Measurements from ENCODE around the gene EXOC4.

EXOC4 gene

DNA sequence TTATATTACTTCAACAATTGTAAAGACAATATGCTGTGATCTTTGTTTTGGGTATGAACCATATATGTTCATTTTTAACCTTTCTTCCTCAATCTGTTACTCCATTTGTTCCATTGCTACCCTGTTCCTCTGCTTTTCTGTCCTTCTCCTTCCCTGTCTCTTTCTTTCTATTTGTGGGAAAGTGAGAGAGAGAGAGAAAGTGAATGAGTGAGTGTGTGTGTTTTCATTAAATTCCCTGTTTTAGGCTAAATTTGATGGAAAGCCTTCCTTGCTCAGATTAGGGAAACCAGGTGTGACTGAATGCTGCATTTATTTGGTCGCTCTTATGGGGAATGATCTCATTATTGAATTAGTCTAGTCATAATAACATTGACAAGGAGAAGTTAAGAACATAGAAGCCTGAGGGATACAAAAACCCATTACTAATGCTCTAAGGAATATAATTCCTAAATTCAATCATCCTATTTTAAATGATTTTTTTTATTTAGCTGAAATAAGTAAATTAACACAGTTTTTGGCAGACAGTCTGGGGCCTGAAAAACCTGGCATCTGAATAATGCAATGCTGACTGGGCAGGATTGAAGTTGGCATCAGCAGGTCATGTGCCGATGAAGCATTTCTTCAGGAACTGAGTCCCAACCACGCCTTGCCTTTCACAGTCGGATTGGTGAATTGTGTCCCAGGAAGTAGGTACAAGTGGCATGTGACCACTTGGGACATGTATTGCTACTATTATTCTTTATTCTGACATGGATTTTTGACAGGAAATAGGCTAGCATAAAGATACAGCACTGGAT is 756.6 kb downstream of the EXOC4 start:
- no peaks in the 10 kb centered on the region for H3K27me3 ChIP-seq (replicated peaks; ENCODE audit: control insufficient read depth, insufficient read depth, low read length)
- TF ChIP-seq, protein P1, sequence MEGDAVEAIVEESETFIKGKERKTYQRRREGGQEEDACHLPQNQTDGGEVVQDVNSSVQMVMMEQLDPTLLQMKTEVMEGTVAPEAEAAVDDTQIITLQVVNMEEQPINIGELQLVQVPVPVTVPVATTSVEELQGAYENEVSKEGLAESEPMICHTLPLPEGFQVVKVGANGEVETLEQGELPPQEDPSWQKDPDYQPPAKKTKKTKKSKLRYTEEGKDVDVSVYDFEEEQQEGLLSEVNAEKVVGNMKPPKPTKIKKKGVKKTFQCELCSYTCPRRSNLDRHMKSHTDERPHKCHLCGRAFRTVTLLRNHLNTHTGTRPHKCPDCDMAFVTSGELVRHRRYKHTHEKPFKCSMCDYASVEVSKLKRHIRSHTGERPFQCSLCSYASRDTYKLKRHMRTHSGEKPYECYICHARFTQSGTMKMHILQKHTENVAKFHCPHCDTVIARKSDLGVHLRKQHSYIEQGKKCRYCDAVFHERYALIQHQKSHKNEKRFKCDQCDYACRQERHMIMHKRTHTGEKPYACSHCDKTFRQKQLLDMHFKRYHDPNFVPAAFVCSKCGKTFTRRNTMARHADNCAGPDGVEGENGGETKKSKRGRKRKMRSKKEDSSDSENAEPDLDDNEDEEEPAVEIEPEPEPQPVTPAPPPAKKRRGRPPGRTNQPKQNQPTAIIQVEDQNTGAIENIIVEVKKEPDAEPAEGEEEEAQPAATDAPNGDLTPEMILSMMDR (IDR thresholded peaks at IDR 0.05; ENCODE audit: insufficient read depth, low read length, poor library complexity, severe bottlenecking) = no peak
- DNase-seq (ENCODE audit: extremely low read depth, insufficient read length) = no peak
- H3K4me3 ChIP-seq (replicated peaks; ENCODE audit: low read depth, low read length) = no peak overlapping the region
- H3K36me3 ChIP-seq (ENCODE audit: control insufficient read depth, insufficient read depth, low read length) = no peaks in the 10 kb centered on the region

DNA sequence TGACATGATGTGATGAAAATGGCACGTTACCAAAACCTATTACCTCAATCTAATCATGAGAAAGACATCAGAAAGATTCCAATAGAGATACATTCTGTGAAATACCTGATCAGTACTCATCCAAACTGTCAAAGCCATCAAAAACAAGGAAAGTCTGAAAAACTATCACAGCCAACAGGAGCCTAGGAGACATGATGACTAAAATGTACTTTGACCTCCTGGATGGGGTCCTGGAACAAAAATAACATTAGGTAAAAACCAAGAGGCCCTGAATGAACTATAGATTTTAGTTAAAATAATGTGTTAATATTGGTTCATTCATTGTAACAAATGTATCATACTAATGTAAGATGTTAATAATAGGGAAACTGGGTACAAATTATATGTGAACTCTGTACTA is 760.4 kb downstream of the EXOC4 start:
- Histone ChIP-seq H3K36me3 (ENCODE audit: control insufficient read depth, insufficient read depth, low read length) (no peaks in the 10 kb centered on the region), H3K27me3 (replicated peaks; ENCODE audit: control insufficient read depth, insufficient read depth, low read length) (no peaks in the 10 kb centered on the region), H3K4me3 (replicated peaks; ENCODE audit: low read depth, low read length) (no peak overlapping the region)
- TF ChIP-seq, protein P1 (IDR thresholded peaks at IDR 0.05; ENCODE audit: insufficient read depth, low read length, poor library complexity, severe bottlenecking) = no peak
- DNase-seq (ENCODE audit: extremely low read depth, insufficient read length) = no peak

DNA sequence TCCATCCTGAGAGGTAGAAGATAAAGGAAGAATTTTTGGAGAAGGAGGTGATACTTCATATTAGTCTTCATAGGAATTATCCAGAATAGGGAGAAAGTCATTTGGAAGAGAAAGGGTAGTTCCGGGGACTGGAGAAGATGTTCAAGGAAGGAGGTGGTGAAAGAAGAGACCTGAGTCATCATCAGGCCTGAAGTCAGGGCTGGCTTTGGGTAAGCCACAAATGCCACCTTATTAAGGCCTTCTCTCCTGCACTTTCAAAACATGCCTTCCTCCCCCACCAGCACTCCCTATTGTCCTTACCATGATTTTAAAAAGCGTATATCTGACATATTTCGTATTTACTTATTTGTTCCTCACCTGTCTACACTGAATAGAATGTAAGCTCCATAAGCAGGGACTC is 762.1 kb downstream of the EXOC4 start:
- Histone ChIP-seq H3K4me3 (replicated peaks; ENCODE audit: low read depth, low read length) (no peak overlapping the region), H3K36me3 (ENCODE audit: control insufficient read depth, insufficient read depth, low read length) (no peaks in the 10 kb centered on the region), H3K27me3 (replicated peaks; ENCODE audit: control insufficient read depth, insufficient read depth, low read length) (no peaks in the 10 kb centered on the region)
- TF ChIP-seq, protein P1 (IDR thresholded peaks at IDR 0.05; ENCODE audit: insufficient read depth, low read length, poor library complexity, severe bottlenecking) = no peak
- no peak for DNase-seq (ENCODE audit: extremely low read depth, insufficient read length)

DNA sequence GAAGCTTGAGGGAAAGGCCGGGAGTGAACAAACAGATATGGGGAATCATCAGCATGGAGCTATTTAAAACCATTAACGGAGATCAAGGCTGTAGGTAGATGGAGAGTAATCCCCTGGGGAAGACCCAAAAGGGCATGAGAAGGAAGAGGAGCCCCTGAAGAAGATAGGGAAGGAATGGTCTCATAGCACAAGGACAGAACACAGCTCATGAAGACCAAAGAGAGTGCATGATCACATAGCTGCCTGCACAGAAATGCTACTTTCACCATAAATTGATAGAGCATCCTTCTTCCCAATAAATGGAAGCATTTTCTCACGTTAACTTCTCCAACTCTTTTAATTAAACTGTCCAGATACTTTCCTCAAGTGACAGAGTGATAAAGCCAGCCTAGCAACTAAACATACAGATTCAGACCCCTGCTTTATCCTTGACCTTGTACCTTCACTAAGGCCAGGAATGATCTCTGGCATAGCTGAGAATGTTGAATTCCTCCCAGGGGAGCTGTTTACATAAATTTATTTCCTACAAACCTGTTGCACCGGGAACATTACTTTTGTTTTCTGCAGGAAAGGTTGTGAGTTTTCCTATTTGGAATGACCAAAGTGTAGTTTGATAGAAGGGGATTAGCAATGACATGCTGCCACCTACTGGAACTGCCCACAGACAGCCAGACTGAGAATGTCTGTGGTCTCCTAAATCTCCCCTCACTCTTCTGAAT is 763.5 kb downstream of the EXOC4 start:
- no peak for DNase-seq (ENCODE audit: extremely low read depth, insufficient read length)
- H3K36me3 ChIP-seq (ENCODE audit: control insufficient read depth, insufficient read depth, low read length) = no peaks in the 10 kb centered on the region
- TF ChIP-seq, protein P1 (IDR thresholded peaks at IDR 0.05; ENCODE audit: insufficient read depth, low read length, poor library complexity, severe bottlenecking) = peak; percentile 63
- H3K4me3 ChIP-seq (replicated peaks; ENCODE audit: low read depth, low read length) = no peak overlapping the region
- no peaks in the 10 kb centered on the region for H3K27me3 ChIP-seq (replicated peaks; ENCODE audit: control insufficient read depth, insufficient read depth, low read length)

DNA sequence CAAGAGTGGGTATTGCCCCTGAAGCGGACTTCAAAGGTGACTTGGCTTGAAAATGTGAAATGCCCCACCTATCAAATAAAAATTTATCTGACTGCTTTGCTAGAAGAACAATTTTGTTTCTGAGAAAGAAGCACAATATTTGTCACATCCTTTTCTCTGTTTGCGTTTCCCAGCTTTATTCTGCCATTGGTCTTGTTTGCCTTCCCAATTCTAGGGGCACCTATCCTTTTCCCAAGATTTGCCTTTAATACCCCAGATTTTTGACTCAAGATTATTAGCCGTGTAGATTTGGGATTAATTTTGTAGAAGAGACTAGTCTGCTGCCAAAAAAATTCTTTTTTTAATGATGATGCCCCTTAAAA is 764.0 kb downstream of the EXOC4 start:
- DNase-seq (ENCODE audit: extremely low read depth, insufficient read length) = no peak
- H3K4me3 ChIP-seq (replicated peaks; ENCODE audit: low read depth, low read length) = no peak overlapping the region
- H3K36me3 ChIP-seq (ENCODE audit: control insufficient read depth, insufficient read depth, low read length) = no peaks in the 10 kb centered on the region
- no peaks in the 10 kb centered on the region for H3K27me3 ChIP-seq (replicated peaks; ENCODE audit: control insufficient read depth, insufficient read depth, low read length)
- TF ChIP-seq, protein P1 (IDR thresholded peaks at IDR 0.05; ENCODE audit: insufficient read depth, low read length, poor library complexity, severe bottlenecking) = no peak

All from GM06990 (cell line).